KOPT-K1 (cell line): Measurements from ENCODE around the gene PCNP.
"Not testable (repeated sequence)": the region's sequence is repeated elsewhere in the genome, so short reads cannot be mapped to it uniquely, and the experiment has no call there.

Experiments used
- H3K27ac ChIP-seq: fragments of 200-600 bp; sonication (generic); 2 replicates; pipeline ENCODE4 v1.5.1; 2016; ENCODE audit warnings: antibody characterized with exemption, mild to moderate bottlenecking, low read depth, low read length; ENCODE audit not compliant: poor library complexity, severe bottlenecking
- H3K36me3 ChIP-seq: fragments of 200-600 bp; sonication (generic); 2 replicates; pipeline ENCODE4 v1.5.1; 2017; ENCODE audit warnings: antibody characterized with exemption, mild to moderate bottlenecking, low read length, moderate library complexity; ENCODE audit not compliant: insufficient read depth
- H3K9me3 ChIP-seq: fragments of 200-600 bp; sonication (generic); 2 replicates; pipeline ENCODE4 v1.5.1; 2017; ENCODE audit warnings: antibody characterized with exemption, low read length, mild to moderate bottlenecking; ENCODE audit not compliant: insufficient read depth, poor library complexity, severe bottlenecking

Gene PCNP

DNA sequence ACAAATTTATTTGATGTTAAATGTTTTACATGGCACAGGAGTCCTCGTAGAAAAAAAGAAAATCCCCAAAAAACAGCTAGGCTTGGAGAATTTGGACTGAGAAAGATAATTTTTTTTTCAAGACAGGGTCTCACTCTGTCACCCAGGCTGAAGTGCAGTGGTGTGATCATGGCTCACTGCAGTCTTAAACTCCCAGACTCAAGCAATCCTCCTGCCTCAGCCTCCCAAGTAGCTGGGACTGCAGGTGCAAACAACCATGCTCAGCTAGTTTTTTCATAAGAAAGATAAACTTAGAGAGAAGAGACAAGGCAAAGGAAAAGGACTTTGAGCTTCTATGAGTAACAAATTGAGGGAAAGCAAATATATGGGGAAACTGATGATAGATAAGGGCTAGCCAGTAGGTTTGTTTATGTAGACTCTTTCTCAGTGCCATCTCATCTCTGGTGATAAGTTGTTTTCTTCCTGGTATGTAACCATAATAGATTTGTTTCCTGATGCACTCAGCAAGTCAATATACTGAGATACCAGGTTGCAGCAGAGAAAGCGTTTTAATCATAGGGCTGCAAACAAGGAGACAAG, 25.4 kb upstream of the PCNP start:
- Histone ChIP-seq H3K27ac (no peak overlapping the region), H3K36me3 (no peaks in the 10 kb centered on the region), H3K9me3 (peaks cover 14% of the 10 kb centered on the region)

GRCh38 chr3:101549473-101549872, 24.5 kb upstream of the PCNP start:
- no peak overlapping the region for H3K27ac ChIP-seq
- peaks cover 14% of the 10 kb centered on the region for H3K9me3 ChIP-seq
- H3K36me3 ChIP-seq: no peaks in the 10 kb centered on the region

DNA sequence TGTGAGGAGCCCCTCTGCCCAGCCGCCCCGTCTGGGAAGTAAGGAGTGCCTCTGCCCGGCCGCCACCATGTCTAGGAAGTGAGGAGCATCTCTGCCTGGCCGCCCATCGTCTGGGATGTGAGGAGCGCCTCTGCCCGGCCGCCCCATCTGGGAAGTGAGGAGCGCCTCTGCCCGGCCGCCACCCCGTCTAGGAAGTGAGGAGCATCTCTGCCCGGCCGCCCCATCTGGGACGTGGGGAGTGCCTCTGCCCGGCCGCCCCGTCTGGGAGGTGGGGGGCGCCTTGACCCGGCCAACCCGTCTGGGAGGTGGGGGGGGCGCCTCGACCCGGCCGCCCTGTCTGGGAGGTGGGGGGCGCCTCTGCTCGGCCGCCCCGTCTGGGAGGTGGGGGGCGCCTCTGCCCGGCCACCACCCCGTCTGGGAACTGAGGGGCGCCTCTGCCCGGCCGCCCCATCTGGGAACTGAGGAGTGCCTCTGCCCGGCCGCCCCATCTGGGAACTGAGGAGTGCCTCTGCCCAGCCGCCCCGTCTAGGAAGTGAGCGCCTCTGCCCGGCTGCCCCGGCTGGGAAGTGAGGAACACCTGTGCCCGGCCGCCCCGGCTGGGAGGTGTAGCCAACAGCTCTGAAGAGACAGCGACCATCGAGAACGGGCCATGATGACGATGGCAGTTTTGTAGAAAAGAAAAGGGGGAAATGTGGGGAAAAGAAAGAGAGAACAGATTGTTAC, 22.5 kb upstream of the PCNP start:
- H3K9me3 ChIP-seq: peaks cover 14% of the 10 kb centered on the region
- not testable (repeated sequence) for H3K36me3 ChIP-seq, H3K27ac ChIP-seq

DNA sequence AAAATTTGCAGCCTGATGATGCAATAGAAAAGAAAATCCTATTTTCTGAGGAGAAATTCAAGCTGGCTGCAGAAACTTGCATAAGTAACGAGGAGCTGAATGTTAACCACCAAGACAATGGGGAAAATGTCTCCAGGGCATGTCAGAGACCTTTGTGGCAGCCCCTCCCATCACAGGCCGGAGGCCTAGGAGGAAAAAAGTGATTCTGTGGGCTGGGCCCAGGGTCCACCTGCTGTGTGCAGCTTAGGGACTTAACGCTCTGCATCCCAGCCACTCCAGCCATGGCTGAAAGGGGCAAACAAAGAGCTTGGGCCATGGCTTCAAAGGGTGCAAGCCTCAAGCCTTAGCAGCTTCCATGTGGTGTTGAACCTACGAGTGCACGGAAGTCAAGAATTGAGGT, 20.6 kb upstream of the PCNP start:
- not testable (repeated sequence) for H3K36me3 ChIP-seq, H3K27ac ChIP-seq
- peaks cover 14% of the 10 kb centered on the region for H3K9me3 ChIP-seq

GRCh38 chr3:101556064-101556463, 17.9 kb upstream of the PCNP start:
- H3K27ac ChIP-seq: no peak overlapping the region
- peaks cover 6% of the 10 kb centered on the region for H3K9me3 ChIP-seq
- no peaks in the 10 kb centered on the region for H3K36me3 ChIP-seq

DNA sequence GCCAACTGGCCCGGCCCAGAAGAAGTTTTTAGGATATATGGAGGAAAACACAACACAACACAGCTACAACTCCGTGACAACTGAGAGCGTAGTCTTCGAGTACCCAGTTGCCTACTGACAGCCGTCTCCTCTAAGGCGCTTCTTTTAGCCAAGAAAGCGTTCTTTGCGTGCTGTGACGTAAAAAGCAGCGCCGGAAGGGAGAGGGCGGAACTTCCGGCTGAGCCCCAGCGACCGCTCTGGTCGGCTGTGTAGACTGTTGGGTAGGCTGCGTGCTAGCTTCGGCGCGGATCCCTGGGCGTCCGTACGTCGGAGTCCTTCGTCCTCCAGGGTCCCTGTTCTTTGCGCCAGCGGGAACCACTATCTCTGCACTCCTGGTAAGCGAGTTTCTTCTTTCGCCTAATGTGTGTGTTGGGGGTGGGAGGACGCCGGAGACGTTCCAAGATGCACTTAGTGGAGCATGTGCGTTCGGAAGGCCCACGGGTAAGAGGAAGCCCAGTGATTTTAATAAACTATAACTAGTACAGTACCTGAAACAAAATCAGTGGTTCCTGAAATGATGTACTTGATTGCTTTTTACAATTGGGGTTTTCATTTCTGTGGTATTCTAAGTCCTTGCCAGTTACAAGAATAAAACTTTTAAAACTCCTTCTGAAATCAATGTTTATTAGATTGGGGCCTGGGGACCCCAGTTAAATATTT, 12.2 kb upstream of the PCNP start, which contains the start of gene TRMT10C:
TSS of gene TRMT10C (plus strand) at position 239 of the 699 bp plus-strand sequence. CDS start 2,914 bp downstream, outside the sequence.
- H3K9me3 ChIP-seq: no peaks in the 10 kb centered on the region
- H3K27ac ChIP-seq: peak within 1 kb of the TSS; percentile 64
- peaks cover 34% of the 10 kb centered on the region for H3K36me3 ChIP-seq

DNA sequence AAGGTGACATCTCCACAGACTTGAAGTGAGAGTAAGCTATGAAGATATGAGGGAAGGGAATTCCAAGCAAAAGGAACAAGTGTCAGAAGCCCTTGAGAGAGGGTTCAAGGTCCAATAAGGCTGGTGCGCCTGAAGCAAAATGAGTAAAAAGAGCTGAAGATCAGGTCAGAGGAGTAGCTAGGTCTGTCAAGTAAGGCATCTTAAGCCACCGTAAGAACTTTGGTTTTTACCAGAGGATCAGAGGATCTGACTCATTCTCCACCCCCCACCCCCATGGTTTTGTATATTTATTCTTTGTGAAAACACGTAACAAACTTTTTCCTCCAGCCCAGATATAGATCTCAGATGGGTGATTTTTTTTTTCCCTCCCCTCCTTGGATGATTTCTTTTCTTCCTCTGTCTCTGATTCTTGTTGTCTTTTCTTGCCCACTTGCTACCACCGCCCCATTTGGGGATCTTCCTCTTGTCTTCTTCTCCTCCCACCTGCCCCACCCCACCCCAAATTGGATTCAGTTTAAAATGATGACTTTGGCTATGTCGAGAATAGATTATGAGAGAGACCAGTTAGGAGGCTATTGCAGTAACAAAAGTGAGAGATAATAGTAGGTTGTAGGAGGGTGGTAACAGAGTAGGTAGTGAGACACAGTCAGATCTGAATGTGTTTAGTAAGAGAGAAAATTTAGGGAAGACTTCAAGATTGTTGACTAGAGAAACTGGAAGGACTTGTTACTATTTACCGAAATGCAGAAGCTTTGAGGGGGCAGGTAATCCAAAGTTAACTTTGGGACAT, 6.3 kb upstream of the PCNP start:
- no peak overlapping the region for H3K27ac ChIP-seq
- no peaks in the 10 kb centered on the region for H3K9me3 ChIP-seq
- H3K36me3 ChIP-seq: peaks cover 48% of the 10 kb centered on the region

DNA sequence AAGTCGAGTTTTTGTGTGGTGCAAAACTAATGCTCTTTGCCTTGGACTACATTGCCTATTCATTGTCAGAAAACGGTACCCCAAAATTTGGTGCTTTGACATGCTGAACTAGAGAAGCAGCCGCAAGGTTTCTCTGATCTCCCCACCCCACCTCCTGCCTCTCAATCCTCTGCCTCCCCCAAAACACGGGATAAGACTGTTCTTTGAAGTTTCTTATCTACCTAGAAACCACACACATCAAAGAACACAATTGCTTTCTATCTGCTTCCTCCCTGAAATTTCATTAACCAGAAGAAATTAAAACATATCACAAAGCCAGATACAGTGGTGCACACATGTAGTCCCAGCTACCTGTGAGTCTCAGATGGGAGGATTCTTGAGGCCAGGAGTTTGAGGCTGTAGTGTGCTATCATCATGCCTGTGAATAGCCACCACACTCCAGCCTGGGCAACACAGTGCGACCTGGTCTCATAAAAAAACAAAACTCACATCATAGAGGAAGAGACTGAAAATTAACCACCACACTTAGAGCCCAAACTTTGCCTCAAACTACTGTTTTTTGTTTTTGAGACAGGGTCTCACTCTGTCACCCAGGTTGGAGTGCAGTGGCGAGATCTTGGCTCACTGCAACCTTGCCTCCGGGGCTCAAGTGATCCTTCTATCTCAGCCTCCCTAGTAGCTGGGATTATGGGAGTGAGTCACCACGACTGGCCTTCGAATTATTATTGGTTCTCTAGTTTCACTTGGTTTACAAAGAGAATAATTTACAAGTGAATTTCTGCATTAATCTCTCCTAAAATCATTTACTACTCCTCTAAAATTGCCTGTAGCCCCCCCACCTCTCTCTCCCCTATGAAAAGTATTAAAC, 2.7 kb upstream of the PCNP start:
- peaks cover 20% of the 10 kb centered on the region for H3K36me3 ChIP-seq
- H3K9me3 ChIP-seq: no peaks in the 10 kb centered on the region
- H3K27ac ChIP-seq: peak overlapping the region; percentile 2

GRCh38 chr3:101574388-101575112, 570 bp downstream of the PCNP start:
- Histone ChIP-seq H3K9me3 (no peaks in the 10 kb centered on the region), H3K27ac (peak overlapping the region; percentile 85), H3K36me3 (peaks cover 29% of the 10 kb centered on the region)

GRCh38 chr3:101577286-101577685, 3.3 kb downstream of the PCNP start:
- Histone ChIP-seq H3K9me3 (no peaks in the 10 kb centered on the region), H3K36me3 (peaks cover 56% of the 10 kb centered on the region), H3K27ac (no peak overlapping the region)

GRCh38 chr3:101588616-101589015, 14.6 kb downstream of the PCNP start:
- no peaks in the 10 kb centered on the region for H3K9me3 ChIP-seq
- H3K27ac ChIP-seq: no peak overlapping the region
- peaks cover 99% of the 10 kb centered on the region for H3K36me3 ChIP-seq

DNA sequence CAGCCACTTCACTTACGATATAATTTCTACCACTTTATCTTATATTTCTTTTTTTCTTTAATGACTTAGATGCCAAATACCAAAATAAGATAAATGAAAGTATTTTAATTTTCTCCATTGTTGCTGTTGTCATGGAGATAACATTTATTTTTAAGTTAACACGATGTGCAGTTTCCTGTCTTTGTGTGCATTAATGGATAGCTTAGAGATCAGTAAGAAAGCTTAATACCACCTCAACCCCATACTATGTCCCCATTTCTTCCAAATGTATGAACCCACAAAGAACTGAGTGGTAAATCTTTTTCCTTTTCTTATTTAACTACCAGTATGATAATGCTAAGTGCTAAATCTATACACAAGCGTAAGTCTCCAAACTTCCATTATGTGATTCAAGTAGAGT, 17.1 kb downstream of the PCNP start:
- H3K9me3 ChIP-seq: no peaks in the 10 kb centered on the region
- peaks cover 99% of the 10 kb centered on the region for H3K36me3 ChIP-seq
- H3K27ac ChIP-seq: no peak overlapping the region

GRCh38 chr3:101602731-101603130, 28.8 kb downstream of the PCNP start:
- peaks cover 7% of the 10 kb centered on the region; the same call in 1 of the 2 replicates for H3K36me3 ChIP-seq
- H3K9me3 ChIP-seq: no peaks in the 10 kb centered on the region
- H3K27ac ChIP-seq: no peak overlapping the region

- Histone ChIP-seq H3K27ac (no peak overlapping the region), H3K36me3 (peaks cover 7% of the 10 kb centered on the region; the same call in 1 of the 2 replicates), H3K9me3 (no peaks in the 10 kb centered on the region)
Measured at GRCh38 chr3:101603184-101603583, 29.2 kb downstream of the PCNP start.
